Endothelial cell (in vitro differentiated cells): ENCODE results near the gene KCNJ4. TPM values are rescaled to one million over a fixed set of nuclear protein-coding genes. Genes with fewer than 3 reads are reported as not detected.
A peak's percentile ranks its signal among the peaks of the same experiment; 100 is the strongest.

Experiments
- DNase-seq: peaks from one replicate; pipeline ENCODE4 v3.0.0; 2021; ENCODE audit warnings: low spot score
- H3K27ac Mint-ChIP-seq: one replicate; pipeline ENCODE4 v1.8.0; 2021; ENCODE audit warnings: mixed read lengths, inconsistent platforms; ENCODE audit not compliant: unreplicated experiment
- H3K27me3 Mint-ChIP-seq: one replicate; pipeline ENCODE4 v1.8.0; 2021; ENCODE audit warnings: mild to moderate bottlenecking, moderate library complexity, mixed read lengths, inconsistent platforms; ENCODE audit not compliant: unreplicated experiment
- H3K36me3 Mint-ChIP-seq: one replicate; pipeline ENCODE4 v1.8.0; 2021; ENCODE audit warnings: mild to moderate bottlenecking, low read depth, mixed read lengths, inconsistent platforms; ENCODE audit not compliant: unreplicated experiment
- H3K4me1 Mint-ChIP-seq: one replicate; pipeline ENCODE4 v1.8.0; 2021; ENCODE audit warnings: mild to moderate bottlenecking, mixed read lengths, inconsistent platforms; ENCODE audit not compliant: unreplicated experiment
- H3K4me3 Mint-ChIP-seq: one replicate; pipeline ENCODE4 v1.8.0; 2021; ENCODE audit warnings: mild to moderate bottlenecking, mixed read lengths, inconsistent platforms; ENCODE audit not compliant: unreplicated experiment
- H3K9me3 Mint-ChIP-seq: one replicate; pipeline ENCODE4 v1.8.0; 2021; ENCODE audit warnings: mixed read lengths, inconsistent platforms; ENCODE audit not compliant: unreplicated experiment
- total RNA-seq: library from RNA; stranded (reverse); fragmentation: NEBNext Ultra II Directional; extraction: Animal tissue kit (Norgen Biotek cat#: 25700); gene quantifications from one replicate; pipeline ENCODE4 v1.2.1, GENCODE V29; 2021; ENCODE audit not compliant: unreplicated experiment
- TF ChIP-seq, protein P1 (sequence below): fragments of 200-600 bp; sonication (generic); IDR thresholded peaks from one replicate; pipeline ENCODE4 v1.5.0; 2021; ENCODE audit warnings: antibody characterized with exemption; ENCODE audit not compliant: unreplicated experiment

Gene KCNJ4
- total RNA-seq, 1 donor from 2014 or later, result 0.21 TPM

DNA sequence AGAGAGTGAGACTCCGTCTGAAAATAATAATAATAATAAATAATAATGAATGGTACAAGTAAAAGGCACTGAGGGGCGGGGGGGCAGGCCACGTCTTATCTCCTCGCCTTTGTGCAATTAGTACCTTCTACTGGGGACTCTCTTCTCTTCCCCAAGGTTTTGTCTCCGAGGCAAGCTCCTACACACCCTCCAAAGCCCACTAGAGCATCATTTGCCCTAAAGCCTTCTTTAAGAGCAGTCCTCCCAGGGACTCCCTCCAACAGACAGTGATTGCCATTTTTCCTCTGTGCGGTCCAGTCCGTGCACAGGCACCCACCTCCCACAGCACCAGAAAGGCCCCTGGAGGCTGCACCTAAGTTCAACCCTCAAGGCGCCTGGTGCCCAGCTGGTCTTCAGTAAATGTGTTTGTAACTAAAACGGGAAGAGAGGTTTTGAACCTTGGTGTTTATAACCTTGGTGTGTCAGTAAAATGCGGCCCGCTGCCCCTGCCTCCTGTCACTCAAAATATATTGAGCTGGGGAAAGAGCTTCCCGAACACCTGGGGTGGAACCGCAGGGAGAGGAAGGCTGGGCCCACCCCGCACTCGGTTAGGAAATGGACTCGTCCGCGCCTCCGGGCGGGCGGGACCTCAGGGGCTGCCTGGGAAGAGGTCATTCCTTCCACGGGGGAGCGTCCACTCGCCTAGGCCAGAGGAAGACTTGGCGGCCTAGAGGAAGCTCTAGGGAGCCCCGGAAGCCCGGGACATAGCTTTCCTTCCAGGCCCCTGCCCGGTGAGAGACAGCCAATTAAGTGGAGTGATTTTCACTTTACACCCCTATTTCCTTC lies 8.2 kb upstream of the KCNJ4 start:
- H3K27me3 Mint-ChIP-seq, result peaks cover 21% of the 10 kb centered on the region
- no peaks in the 10 kb centered on the region for H3K36me3 Mint-ChIP-seq
- H3K4me1 Mint-ChIP-seq, result peaks cover 17% of the 10 kb centered on the region
- DNase-seq, result peak; percentile 69
- TF ChIP-seq, protein P1, sequence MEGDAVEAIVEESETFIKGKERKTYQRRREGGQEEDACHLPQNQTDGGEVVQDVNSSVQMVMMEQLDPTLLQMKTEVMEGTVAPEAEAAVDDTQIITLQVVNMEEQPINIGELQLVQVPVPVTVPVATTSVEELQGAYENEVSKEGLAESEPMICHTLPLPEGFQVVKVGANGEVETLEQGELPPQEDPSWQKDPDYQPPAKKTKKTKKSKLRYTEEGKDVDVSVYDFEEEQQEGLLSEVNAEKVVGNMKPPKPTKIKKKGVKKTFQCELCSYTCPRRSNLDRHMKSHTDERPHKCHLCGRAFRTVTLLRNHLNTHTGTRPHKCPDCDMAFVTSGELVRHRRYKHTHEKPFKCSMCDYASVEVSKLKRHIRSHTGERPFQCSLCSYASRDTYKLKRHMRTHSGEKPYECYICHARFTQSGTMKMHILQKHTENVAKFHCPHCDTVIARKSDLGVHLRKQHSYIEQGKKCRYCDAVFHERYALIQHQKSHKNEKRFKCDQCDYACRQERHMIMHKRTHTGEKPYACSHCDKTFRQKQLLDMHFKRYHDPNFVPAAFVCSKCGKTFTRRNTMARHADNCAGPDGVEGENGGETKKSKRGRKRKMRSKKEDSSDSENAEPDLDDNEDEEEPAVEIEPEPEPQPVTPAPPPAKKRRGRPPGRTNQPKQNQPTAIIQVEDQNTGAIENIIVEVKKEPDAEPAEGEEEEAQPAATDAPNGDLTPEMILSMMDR, result no peak
- H3K27ac Mint-ChIP-seq, result peak overlapping the region; percentile 42
- H3K9me3 Mint-ChIP-seq, result no peaks in the 10 kb centered on the region
- no peak overlapping the region for H3K4me3 Mint-ChIP-seq

DNA sequence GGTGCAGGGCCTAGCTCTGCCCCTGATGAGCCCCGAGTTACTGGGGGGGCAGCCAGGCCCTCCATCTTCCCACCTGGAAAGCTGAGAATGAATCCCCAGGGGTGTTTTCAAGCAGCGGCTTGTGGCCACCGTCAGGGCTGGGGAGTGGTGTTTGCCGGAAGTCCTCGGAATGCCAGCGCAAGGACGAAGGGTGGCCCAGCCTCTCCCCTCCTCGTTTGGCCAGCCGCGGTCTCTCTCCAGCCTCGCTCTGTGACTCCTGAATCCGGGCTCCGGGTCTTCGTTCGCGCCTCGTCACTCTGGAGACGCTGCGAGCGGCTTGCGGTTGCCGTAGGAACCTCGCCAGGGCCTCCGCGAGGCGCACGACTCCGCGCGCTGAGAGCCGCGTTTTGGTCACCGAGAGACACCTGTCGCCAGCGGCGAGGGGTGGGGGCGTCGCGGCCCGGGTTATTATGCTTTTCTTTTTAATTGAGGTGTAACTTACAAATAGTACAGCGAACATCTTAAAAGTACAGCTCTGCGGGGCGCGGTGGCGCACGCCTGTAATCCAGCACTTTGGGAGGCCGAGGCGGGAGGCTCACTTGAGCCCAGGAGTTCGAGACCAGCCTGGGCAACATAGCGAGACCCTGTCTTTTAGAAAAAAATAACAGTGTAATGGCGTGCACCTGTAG lies 6.5 kb upstream of the KCNJ4 start:
- H3K4me3 Mint-ChIP-seq, result no peak overlapping the region
- H3K27ac Mint-ChIP-seq, result no peak overlapping the region
- TF ChIP-seq, protein P1, result no peak
- peaks cover 22% of the 10 kb centered on the region for H3K27me3 Mint-ChIP-seq
- peak; percentile 85 for DNase-seq
- H3K4me1 Mint-ChIP-seq, result peaks cover 11% of the 10 kb centered on the region
- H3K9me3 Mint-ChIP-seq, result no peaks in the 10 kb centered on the region
- H3K36me3 Mint-ChIP-seq, result no peaks in the 10 kb centered on the region

DNA sequence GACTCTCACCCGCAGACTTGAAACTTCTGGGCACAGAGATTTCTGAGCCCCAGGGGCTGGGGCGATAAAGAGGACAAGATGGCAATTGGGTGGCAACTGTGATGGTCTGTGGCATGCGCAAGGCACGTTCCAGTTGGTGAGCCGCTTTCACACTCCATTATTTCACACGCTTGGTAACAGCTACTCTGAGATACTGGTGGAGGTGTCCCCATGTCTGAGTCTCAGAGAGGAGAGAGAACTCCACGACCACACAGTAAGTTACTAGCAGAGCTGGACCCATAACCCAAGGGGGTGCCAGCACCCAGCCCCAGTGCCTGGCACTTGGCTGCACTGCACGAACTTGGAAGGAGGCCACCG lies 6.0 kb upstream of the KCNJ4 start:
- Mint-ChIP-seq H3K9me3 (no peaks in the 10 kb centered on the region), H3K27ac (no peak overlapping the region), H3K4me3 (no peak overlapping the region), H3K27me3 (peaks cover 22% of the 10 kb centered on the region), H3K36me3 (no peaks in the 10 kb centered on the region), H3K4me1 (peaks cover 11% of the 10 kb centered on the region)
- TF ChIP-seq, protein P1, result no peak
- DNase-seq, result no peak

DNA sequence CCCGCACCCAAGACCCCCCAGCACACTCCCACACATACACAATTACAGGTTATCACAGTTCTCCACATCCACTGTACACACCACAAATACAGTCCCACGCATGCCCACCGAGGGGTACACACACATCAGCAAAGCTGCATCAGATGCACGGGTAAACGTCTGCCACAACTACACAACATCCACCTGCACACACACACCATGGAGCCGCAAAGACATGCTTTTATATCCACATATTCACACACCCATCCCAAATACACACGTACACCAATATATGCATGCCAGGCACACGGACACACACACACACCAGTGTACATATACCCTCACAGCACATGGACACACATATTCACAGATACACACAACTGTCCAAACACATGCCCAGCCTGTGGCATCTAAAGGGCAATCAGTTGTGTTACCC lies 5.4 kb upstream of the KCNJ4 start:
- H3K4me1 Mint-ChIP-seq, result peaks cover 11% of the 10 kb centered on the region
- H3K27ac Mint-ChIP-seq, result peak overlapping the region; percentile 70
- H3K27me3 Mint-ChIP-seq, result peaks cover 22% of the 10 kb centered on the region
- no peak for DNase-seq
- TF ChIP-seq, protein P1, result no peak
- H3K36me3 Mint-ChIP-seq, result no peaks in the 10 kb centered on the region
- no peaks in the 10 kb centered on the region for H3K9me3 Mint-ChIP-seq
- peak overlapping the region; percentile 13 for H3K4me3 Mint-ChIP-seq
